HG03439 (cell line): Measurements from ENCODE around the gene TMEM169.
"Not testable (repeated sequence)": the region's sequence is repeated elsewhere in the genome, so short reads cannot be mapped to it uniquely, and the experiment has no call there.

ENCODE experiments used
- ATAC-seq: cut with Tn5 transposase; IDR thresholded peaks from one replicate; pipeline ENCODE4 v1.9.1; 2021; ENCODE audit warnings: mild to moderate bottlenecking, moderate library complexity; ENCODE audit not compliant: unreplicated experiment

The TMEM169 gene

GRCh38 chr2:216130346-216130971 is 48.7 kb downstream of the TMEM169 start:
- ATAC-seq = no peak

GRCh38 chr2:216131175-216131926 is 49.6 kb downstream of the TMEM169 start:
- no peak for ATAC-seq

GRCh38 chr2:216132585-216132984 is 50.9 kb downstream of the TMEM169 start:
- ATAC-seq = no peak

- no peak for ATAC-seq
Measured at GRCh38 chr2:216133397-216133796, 51.7 kb downstream of the TMEM169 start.

GRCh38 chr2:216134958-216135541 is 53.3 kb downstream of the TMEM169 start:
- ATAC-seq = no peak

- ATAC-seq = no peak
Measured at GRCh38 chr2:216139884-216140283, 58.2 kb downstream of the TMEM169 start.

GRCh38 chr2:216141516-216141915 is 59.8 kb downstream of the TMEM169 start:
- not testable (repeated sequence) for ATAC-seq

- ATAC-seq = peak; percentile 99
Measured at GRCh38 chr2:216142540-216142939, 60.8 kb downstream of the TMEM169 start.

- ATAC-seq = no peak
Measured at GRCh38 chr2:216144372-216144771, 62.7 kb downstream of the TMEM169 start.

- ATAC-seq = no peak
Measured at GRCh38 chr2:216144857-216145256, 63.1 kb downstream of the TMEM169 start.

- no peak for ATAC-seq
Measured at GRCh38 chr2:216146573-216146972, 64.9 kb downstream of the TMEM169 start.

- ATAC-seq = no peak
Measured at GRCh38 chr2:216147172-216148131, 65.7 kb downstream of the TMEM169 start.

- ATAC-seq = no peak
Measured at GRCh38 chr2:216148983-216149382, 67.3 kb downstream of the TMEM169 start.

GRCh38 chr2:216149741-216150140 is 68.0 kb downstream of the TMEM169 start:
- ATAC-seq = no peak

- ATAC-seq = no peak
Measured at GRCh38 chr2:216151313-216152025, 69.8 kb downstream of the TMEM169 start.
